ENCODE data around the gene PCCA.
"Not testable (repeated sequence)": the region's sequence is repeated elsewhere in the genome, so short reads cannot be mapped to it uniquely, and the experiment has no call there.

PCCA gene

GRCh38 chr13:100521851-100522617 is 433.1 kb downstream of the PCCA start:
- Mint-ChIP-seq H3K36me3 (ENCODE audit: low read depth) (peaks cover 16% of the 10 kb centered on the region), H3K4me3 (no peak overlapping the region), H3K9me3 (no peaks in the 10 kb centered on the region), H3K4me1 (peaks cover 66% of the 10 kb centered on the region), H3K27me3 (ENCODE audit: low read depth, poor library complexity) (no peaks in the 10 kb centered on the region), H3K27ac (no peak overlapping the region)
- no peak for TF ChIP-seq CTCF (IDR thresholded peaks at IDR 0.05)
- DNase-seq = no peak

- H3K36me3 Mint-ChIP-seq (ENCODE audit: low read depth) = peaks cover 21% of the 10 kb centered on the region
- no peaks in the 10 kb centered on the region for H3K9me3 Mint-ChIP-seq
- TF ChIP-seq CTCF (IDR thresholded peaks at IDR 0.05) = no peak
- H3K4me1 Mint-ChIP-seq = peaks cover 59% of the 10 kb centered on the region
- peak overlapping the region; percentile 43 for H3K27ac Mint-ChIP-seq
- H3K4me3 Mint-ChIP-seq = no peak overlapping the region
- no peaks in the 10 kb centered on the region for H3K27me3 Mint-ChIP-seq (ENCODE audit: low read depth, poor library complexity)
- DNase-seq = no peak
Measured at GRCh38 chr13:100522618-100523309, 433.9 kb downstream of the PCCA start.

- no peaks in the 10 kb centered on the region for H3K27me3 Mint-ChIP-seq (ENCODE audit: low read depth, poor library complexity)
- no peaks in the 10 kb centered on the region for H3K9me3 Mint-ChIP-seq
- no peak for TF ChIP-seq CTCF (IDR thresholded peaks at IDR 0.05)
- H3K4me3 Mint-ChIP-seq = no peak overlapping the region
- no peak overlapping the region for H3K27ac Mint-ChIP-seq
- H3K4me1 Mint-ChIP-seq = peaks cover 52% of the 10 kb centered on the region
- H3K36me3 Mint-ChIP-seq (ENCODE audit: low read depth) = peaks cover 28% of the 10 kb centered on the region
- DNase-seq = no peak
Measured at GRCh38 chr13:100523411-100523810, 434.5 kb downstream of the PCCA start.

- Mint-ChIP-seq H3K4me3 (no peak overlapping the region), H3K27ac (no peak overlapping the region), H3K36me3 (ENCODE audit: low read depth) (peaks cover 34% of the 10 kb centered on the region), H3K4me1 (peaks cover 50% of the 10 kb centered on the region), H3K27me3 (ENCODE audit: low read depth, poor library complexity) (no peaks in the 10 kb centered on the region), H3K9me3 (no peaks in the 10 kb centered on the region)
- no peak for DNase-seq
- TF ChIP-seq CTCF (IDR thresholded peaks at IDR 0.05) = no peak
Measured at GRCh38 chr13:100523981-100524386, 435.1 kb downstream of the PCCA start.

- Mint-ChIP-seq H3K36me3 (ENCODE audit: low read depth) (peaks cover 41% of the 10 kb centered on the region), H3K4me3 (peak overlapping the region; percentile 9), H3K4me1 (peaks cover 54% of the 10 kb centered on the region)
- not testable (repeated sequence) for H3K9me3 Mint-ChIP-seq; H3K27ac Mint-ChIP-seq; DNase-seq; H3K27me3 Mint-ChIP-seq (ENCODE audit: low read depth, poor library complexity)
Measured at GRCh38 chr13:100524688-100525087, 435.8 kb downstream of the PCCA start.

- DNase-seq = peak; percentile 38
- Mint-ChIP-seq H3K36me3 (ENCODE audit: low read depth) (peaks cover 47% of the 10 kb centered on the region), H3K27ac (no peak overlapping the region), H3K27me3 (ENCODE audit: low read depth, poor library complexity) (no peaks in the 10 kb centered on the region), H3K9me3 (no peaks in the 10 kb centered on the region), H3K4me1 (peaks cover 63% of the 10 kb centered on the region), H3K4me3 (no peak overlapping the region)
- no peak for TF ChIP-seq CTCF (IDR thresholded peaks at IDR 0.05)
Measured at GRCh38 chr13:100525453-100526317, 436.8 kb downstream of the PCCA start.
